Ovary (tissue), 3 donors: ENCODE data around the gene CD8B.
"Not testable (repeated sequence)": the region's sequence is repeated elsewhere in the genome, so short reads cannot be mapped to it uniquely, and the experiment has no call there.

Experiments used
- EP300 ChIP-seq: sonication (generic); formaldehyde crosslinking; IDR thresholded peaks from one replicate; pipeline ENCODE4 v1.6.1; 2017; ENCODE audit warnings: antibody characterized with exemption
- TF ChIP-seq, protein P1 (sequence below), 3 donors: fragments of 450-650 bp in 2 of 3; fragments of 200-600 bp in 1 of 3; IDR thresholded peaks; one replicate each; pipeline versions ENCODE4 v1.5.1 to v1.8.0; 2016 to 2022; ENCODE audit warnings: antibody characterized with exemption in 3 of 3, mild to moderate bottlenecking in 1 of 3
- donor health status: DM: no; HTN: no; CAD: no.

DNA sequence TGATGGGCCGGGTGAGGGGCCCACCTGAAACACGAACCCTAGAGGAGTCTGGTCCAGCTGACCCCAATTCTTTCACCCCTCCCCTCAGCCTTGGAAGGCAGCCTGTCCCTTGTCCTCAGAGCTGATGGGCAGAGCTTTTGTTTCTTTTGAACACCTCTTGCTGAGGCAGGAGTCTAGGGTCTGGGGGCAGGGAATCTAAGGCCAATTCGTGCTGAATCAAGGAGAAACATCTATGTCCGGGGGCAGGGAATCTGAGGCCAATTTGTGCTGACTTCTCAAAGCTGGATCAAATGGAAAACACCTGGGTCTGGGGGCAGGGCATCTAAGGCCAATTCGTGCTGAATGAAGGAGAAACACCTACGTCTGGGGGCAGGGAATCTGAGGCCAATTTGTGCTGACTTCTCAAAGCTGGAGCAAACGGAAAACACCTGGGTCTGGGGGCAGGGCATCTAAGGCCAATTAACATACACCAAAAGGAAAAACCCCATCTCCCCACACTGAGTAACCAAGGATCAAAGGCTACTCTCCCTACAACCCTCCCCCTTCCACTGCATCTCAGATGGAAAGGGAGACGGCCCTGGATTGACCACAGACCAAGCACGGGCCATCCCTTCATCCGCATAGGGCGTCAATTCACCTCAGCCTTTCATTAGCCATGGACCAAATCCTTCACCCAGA, 21.7 kb downstream of the CD8B start:
- TF ChIP-seq EP300, result not testable (repeated sequence)
- TF ChIP-seq, protein P1, sequence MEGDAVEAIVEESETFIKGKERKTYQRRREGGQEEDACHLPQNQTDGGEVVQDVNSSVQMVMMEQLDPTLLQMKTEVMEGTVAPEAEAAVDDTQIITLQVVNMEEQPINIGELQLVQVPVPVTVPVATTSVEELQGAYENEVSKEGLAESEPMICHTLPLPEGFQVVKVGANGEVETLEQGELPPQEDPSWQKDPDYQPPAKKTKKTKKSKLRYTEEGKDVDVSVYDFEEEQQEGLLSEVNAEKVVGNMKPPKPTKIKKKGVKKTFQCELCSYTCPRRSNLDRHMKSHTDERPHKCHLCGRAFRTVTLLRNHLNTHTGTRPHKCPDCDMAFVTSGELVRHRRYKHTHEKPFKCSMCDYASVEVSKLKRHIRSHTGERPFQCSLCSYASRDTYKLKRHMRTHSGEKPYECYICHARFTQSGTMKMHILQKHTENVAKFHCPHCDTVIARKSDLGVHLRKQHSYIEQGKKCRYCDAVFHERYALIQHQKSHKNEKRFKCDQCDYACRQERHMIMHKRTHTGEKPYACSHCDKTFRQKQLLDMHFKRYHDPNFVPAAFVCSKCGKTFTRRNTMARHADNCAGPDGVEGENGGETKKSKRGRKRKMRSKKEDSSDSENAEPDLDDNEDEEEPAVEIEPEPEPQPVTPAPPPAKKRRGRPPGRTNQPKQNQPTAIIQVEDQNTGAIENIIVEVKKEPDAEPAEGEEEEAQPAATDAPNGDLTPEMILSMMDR (IDR thresholded peaks at IDR 0.05), result not testable (repeated sequence)
